PC-3 (cell line): ENCODE data around the gene PIGQ. TPM values are rescaled to one million over a fixed set of nuclear protein-coding genes. Genes with fewer than 3 reads are reported as not detected.

Experiments
- ATAC-seq: fragments of 200-7000 bp; cut with Tn5 transposase; 2 replicates; pipeline ENCODE4 v1.9.1; 2020; ENCODE audit warnings: mild to moderate bottlenecking, moderate library complexity
- BruUV-seq: library from RNA; stranded (reverse); fragments of 400-500 nt; replicated peaks from 2 replicates; lab custom pipeline; 2021; lab: Mats Ljungman, UMichigan
- CTCF ChIA-PET: fragments of 300-600 bp; sonication (Branson Sonifier 250); formaldehyde crosslinking; loops from one replicate; lab custom pipeline; 2022; ENCODE audit warnings: antibody characterized with exemption; lab: Charles Lee
- POLR2A ChIA-PET: fragments of 300-600 bp; sonication (Branson Sonifier 250); formaldehyde crosslinking; loops from one replicate; lab custom pipeline; 2022; ENCODE audit warnings: antibody characterized with exemption; ENCODE audit not compliant: unreplicated experiment; lab: Charles Lee
- DNase-seq: peaks from one replicate; pipeline ENCODE4 v3.0.0-alpha.2; 2015
- H2AFZ ChIP-seq: fragments of 300-600 bp; sonication (generic); 2 replicates; pipeline ENCODE4 v1.6.0; 2016; ENCODE audit warnings: antibody characterized with exemption, low read length
- H3F3A ChIP-seq: fragments of 300-600 bp; sonication (generic); one replicate; pipeline ENCODE4 v1.6.0; 2017; ENCODE audit warnings: antibody characterized with exemption, low read length, control low read depth, mild to moderate bottlenecking; ENCODE audit not compliant: unreplicated experiment
- H3K27ac ChIP-seq: fragments of 300-600 bp; sonication (generic); 2 replicates; pipeline ENCODE4 v1.5.1; 2016; ENCODE audit warnings: mild to moderate bottlenecking, low read length
- H3K27me3 ChIP-seq: fragments of 300-600 bp; sonication (generic); 2 replicates; pipeline ENCODE4 v1.6.1; 2016; ENCODE audit warnings: low read length, mixed read lengths
- H3K36me3 ChIP-seq: fragments of 300-600 bp; sonication (generic); 2 replicates; pipeline ENCODE4 v1.6.1; 2016; ENCODE audit warnings: low read depth, mixed run types, low read length, mixed read lengths
- H3K4me1 ChIP-seq: fragments of 300-600 bp; sonication (generic); 2 replicates; pipeline ENCODE4 v1.5.1; 2016; ENCODE audit warnings: low read length; ENCODE audit not compliant: insufficient read depth
- H3K4me2 ChIP-seq: fragments of 300-600 bp; sonication (generic); 2 replicates; pipeline ENCODE4 v1.6.0; 2016; ENCODE audit warnings: low read length
- H3K4me3 ChIP-seq: fragments of 300-600 bp; sonication (generic); 2 replicates; pipeline ENCODE4 v1.5.1; 2016; ENCODE audit warnings: mild to moderate bottlenecking, low read length, mixed read lengths
- H3K79me2 ChIP-seq: fragments of 300-600 bp; sonication (generic); 2 replicates; pipeline ENCODE4 v1.6.1; 2017; ENCODE audit warnings: low read length, mixed read lengths
- H3K9ac ChIP-seq: fragments of 300-600 bp; sonication (generic); 2 replicates; pipeline ENCODE4 v1.6.0; 2016; ENCODE audit warnings: mild to moderate bottlenecking, low read length
- H3K9me2 ChIP-seq: fragments of 300-600 bp; sonication (generic); replicated peaks from 2 replicates; pipeline ENCODE4 v1.6.1; 2016; ENCODE audit warnings: mixed run types, low read length, mixed read lengths
- H3K9me3 ChIP-seq: fragments of 300-600 bp; sonication (generic); 2 replicates; pipeline ENCODE4 v1.6.1; 2016; ENCODE audit warnings: low read length, mixed read lengths
- H4K20me1 ChIP-seq: fragments of 300-600 bp; sonication (generic); 2 replicates; pipeline ENCODE4 v1.6.1; 2016; ENCODE audit warnings: low read length, mixed read lengths
- EZH2 ChIP-seq: fragments of 300-600 bp; sonication (generic); IDR thresholded peaks from one replicate; pipeline ENCODE4 v1.6.1; 2017; ENCODE audit warnings: antibody characterized with exemption, mild to moderate bottlenecking, low read length; ENCODE audit not compliant: unreplicated experiment
- EZH2phosphoT487 ChIP-seq: fragments of 300-600 bp; sonication (generic); IDR thresholded peaks from 2 replicates; pipeline ENCODE4 v1.6.1; 2018; ENCODE audit warnings: mild to moderate bottlenecking, antibody characterized with exemption, low read length, borderline replicate concordance
- intact Hi-C: fragments of 100-400 bp; cut with micrococcal nuclease; formaldehyde crosslinking; loops from 2 replicates; pipeline ENCODE4 v1.9.0; 2023
- total RNA-seq: library from RNA; depleted of rRNA; stranded (reverse); fragments of >200 nt; gene quantifications from 2 replicates; pipeline ENCODE4 v1.2.3, GENCODE V29; 2014
- TF ChIP-seq, protein P1 (sequence below): fragments of 300-600 bp; sonication (generic); conservative IDR thresholded peaks from 2 replicates; pipeline ENCODE4 v1.5.1; 2017; ENCODE audit warnings: antibody characterized with exemption, low read depth, mild to moderate bottlenecking, low read length

The PIGQ gene
- total RNA-seq, 1 experiment from 2014 or later = 36.0 TPM

- H3K9ac ChIP-seq = no peak overlapping the region
- intact Hi-C loops = no loop called here
- ATAC-seq = no peak
- peaks cover 13% of the 10 kb centered on the region for H3K27me3 ChIP-seq
- H3K27ac ChIP-seq = no peak overlapping the region
- TF ChIP-seq, protein P1, sequence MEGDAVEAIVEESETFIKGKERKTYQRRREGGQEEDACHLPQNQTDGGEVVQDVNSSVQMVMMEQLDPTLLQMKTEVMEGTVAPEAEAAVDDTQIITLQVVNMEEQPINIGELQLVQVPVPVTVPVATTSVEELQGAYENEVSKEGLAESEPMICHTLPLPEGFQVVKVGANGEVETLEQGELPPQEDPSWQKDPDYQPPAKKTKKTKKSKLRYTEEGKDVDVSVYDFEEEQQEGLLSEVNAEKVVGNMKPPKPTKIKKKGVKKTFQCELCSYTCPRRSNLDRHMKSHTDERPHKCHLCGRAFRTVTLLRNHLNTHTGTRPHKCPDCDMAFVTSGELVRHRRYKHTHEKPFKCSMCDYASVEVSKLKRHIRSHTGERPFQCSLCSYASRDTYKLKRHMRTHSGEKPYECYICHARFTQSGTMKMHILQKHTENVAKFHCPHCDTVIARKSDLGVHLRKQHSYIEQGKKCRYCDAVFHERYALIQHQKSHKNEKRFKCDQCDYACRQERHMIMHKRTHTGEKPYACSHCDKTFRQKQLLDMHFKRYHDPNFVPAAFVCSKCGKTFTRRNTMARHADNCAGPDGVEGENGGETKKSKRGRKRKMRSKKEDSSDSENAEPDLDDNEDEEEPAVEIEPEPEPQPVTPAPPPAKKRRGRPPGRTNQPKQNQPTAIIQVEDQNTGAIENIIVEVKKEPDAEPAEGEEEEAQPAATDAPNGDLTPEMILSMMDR = no peak
- no peak for TF ChIP-seq EZH2phosphoT487
- TF ChIP-seq EZH2 = no peak
- no peaks in the 10 kb centered on the region for H3F3A ChIP-seq
- ChIA-PET CTCF (no interaction called here), POLR2A (no interaction called here)
- H3K79me2 ChIP-seq = no peaks in the 10 kb centered on the region
- no peaks in the 10 kb centered on the region for H3K9me3 ChIP-seq
- H3K4me1 ChIP-seq = no peaks in the 10 kb centered on the region
- no peak for DNase-seq
- H3K4me2 ChIP-seq = no peak overlapping the region
- BruUV-seq = no TSS peak
- no peaks in the 10 kb centered on the region for H4K20me1 ChIP-seq
- no peaks in the 10 kb centered on the region for H3K9me2 ChIP-seq
- H2AFZ ChIP-seq = no peak overlapping the region
- H3K4me3 ChIP-seq = no peak overlapping the region
- no peaks in the 10 kb centered on the region for H3K36me3 ChIP-seq
These were observed 8.9 kb upstream of the PIGQ start for GRCh38 chr16:560701-561412.

DNA sequence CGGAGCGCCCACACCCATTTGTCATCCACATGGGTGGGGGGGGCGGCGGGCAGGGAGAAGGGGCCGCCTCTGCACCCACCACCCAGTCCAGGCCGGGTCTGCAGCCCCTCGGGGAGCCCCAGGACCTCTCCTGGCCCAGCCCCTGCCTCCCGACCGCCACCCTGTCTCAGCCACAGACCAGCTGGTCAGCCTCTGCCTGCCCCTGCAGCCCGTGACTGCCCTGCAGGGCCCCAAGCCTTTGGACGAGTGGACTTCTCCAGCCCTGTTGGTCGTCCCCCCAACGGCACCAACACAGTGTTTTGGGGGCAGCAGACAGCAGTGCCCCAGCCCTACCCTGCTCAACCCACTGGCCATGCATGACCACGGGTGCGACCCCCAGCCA, 8.4 kb upstream of the PIGQ start:
- H3K27me3 ChIP-seq = peaks cover 13% of the 10 kb centered on the region
- no peaks in the 10 kb centered on the region for H3K79me2 ChIP-seq
- intact Hi-C loops = no loop called here
- no peaks in the 10 kb centered on the region for H4K20me1 ChIP-seq
- no peak for TF ChIP-seq EZH2
- TF ChIP-seq, protein P1 = no peak
- TF ChIP-seq EZH2phosphoT487 = no peak
- H3K36me3 ChIP-seq = no peaks in the 10 kb centered on the region
- no peaks in the 10 kb centered on the region for H3K9me2 ChIP-seq
- no peaks in the 10 kb centered on the region for H3K4me1 ChIP-seq
- no peaks in the 10 kb centered on the region for H3K9me3 ChIP-seq
- ATAC-seq (no peak), DNase-seq (no peak)
- no TSS peak for BruUV-seq
- no peak overlapping the region for H3K27ac ChIP-seq
- H2AFZ ChIP-seq = no peak overlapping the region
- no peak overlapping the region for H3K4me3 ChIP-seq
- no peak overlapping the region for H3K4me2 ChIP-seq
- H3F3A ChIP-seq = no peaks in the 10 kb centered on the region
- CTCF ChIA-PET = no interaction called here
- POLR2A ChIA-PET = no interaction called here
- no peak overlapping the region for H3K9ac ChIP-seq
